HL-60 (cell line): ENCODE measurements around the gene LRRC7.

Source experiments
- GABPA ChIP-seq: IDR thresholded peaks from 2 replicates; pipeline ENCODE4 v1.6.1; 2012; ENCODE audit warnings: low read depth
- POLR2AphosphoS5 ChIP-seq: IDR thresholded peaks from 2 replicates; pipeline ENCODE4 v1.6.1; 2012; ENCODE audit warnings: low read depth
- SPI1 ChIP-seq: IDR thresholded peaks from 2 replicates; pipeline ENCODE4 v1.6.1; 2012; ENCODE audit warnings: low read depth, mild to moderate bottlenecking, borderline replicate concordance
- TF ChIP-seq, protein P1 (sequence below): IDR thresholded peaks from one replicate; pipeline ENCODE4 v1.5.1; 2011; ENCODE audit warnings: low read length, control low read depth, inconsistent platforms; ENCODE audit not compliant: insufficient read depth
- TF ChIP-seq, protein P2 (sequence below): IDR thresholded peaks from 2 replicates; pipeline ENCODE4 v1.6.1; 2012; ENCODE audit warnings: low read depth; ENCODE audit not compliant: insufficient replicate concordance

DNA sequence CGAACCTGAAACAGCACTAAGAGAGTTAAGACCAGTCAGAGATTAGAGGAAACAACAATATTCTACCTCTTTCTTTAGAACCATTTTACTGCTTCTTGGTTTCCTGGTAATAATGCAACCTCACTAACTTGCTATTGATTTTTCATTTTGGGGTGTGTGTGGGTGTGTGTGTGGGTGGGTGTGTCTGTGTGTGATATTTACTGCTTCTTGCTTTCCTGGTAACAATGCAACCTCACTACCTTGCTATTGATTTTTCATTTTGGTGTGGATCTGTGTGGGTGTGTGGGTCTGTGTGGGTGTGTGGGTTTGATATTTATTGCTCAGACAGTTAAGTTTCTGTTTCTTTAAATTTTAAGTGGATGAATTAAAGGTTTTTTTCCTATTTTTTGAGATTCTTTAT, 208.8 kb downstream of the LRRC7 start:
- TF ChIP-seq, protein P1, sequence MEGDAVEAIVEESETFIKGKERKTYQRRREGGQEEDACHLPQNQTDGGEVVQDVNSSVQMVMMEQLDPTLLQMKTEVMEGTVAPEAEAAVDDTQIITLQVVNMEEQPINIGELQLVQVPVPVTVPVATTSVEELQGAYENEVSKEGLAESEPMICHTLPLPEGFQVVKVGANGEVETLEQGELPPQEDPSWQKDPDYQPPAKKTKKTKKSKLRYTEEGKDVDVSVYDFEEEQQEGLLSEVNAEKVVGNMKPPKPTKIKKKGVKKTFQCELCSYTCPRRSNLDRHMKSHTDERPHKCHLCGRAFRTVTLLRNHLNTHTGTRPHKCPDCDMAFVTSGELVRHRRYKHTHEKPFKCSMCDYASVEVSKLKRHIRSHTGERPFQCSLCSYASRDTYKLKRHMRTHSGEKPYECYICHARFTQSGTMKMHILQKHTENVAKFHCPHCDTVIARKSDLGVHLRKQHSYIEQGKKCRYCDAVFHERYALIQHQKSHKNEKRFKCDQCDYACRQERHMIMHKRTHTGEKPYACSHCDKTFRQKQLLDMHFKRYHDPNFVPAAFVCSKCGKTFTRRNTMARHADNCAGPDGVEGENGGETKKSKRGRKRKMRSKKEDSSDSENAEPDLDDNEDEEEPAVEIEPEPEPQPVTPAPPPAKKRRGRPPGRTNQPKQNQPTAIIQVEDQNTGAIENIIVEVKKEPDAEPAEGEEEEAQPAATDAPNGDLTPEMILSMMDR = no peak
- no peak for TF ChIP-seq POLR2AphosphoS5
- no peak for TF ChIP-seq SPI1
- TF ChIP-seq GABPA = no peak
- TF ChIP-seq, protein P2, sequence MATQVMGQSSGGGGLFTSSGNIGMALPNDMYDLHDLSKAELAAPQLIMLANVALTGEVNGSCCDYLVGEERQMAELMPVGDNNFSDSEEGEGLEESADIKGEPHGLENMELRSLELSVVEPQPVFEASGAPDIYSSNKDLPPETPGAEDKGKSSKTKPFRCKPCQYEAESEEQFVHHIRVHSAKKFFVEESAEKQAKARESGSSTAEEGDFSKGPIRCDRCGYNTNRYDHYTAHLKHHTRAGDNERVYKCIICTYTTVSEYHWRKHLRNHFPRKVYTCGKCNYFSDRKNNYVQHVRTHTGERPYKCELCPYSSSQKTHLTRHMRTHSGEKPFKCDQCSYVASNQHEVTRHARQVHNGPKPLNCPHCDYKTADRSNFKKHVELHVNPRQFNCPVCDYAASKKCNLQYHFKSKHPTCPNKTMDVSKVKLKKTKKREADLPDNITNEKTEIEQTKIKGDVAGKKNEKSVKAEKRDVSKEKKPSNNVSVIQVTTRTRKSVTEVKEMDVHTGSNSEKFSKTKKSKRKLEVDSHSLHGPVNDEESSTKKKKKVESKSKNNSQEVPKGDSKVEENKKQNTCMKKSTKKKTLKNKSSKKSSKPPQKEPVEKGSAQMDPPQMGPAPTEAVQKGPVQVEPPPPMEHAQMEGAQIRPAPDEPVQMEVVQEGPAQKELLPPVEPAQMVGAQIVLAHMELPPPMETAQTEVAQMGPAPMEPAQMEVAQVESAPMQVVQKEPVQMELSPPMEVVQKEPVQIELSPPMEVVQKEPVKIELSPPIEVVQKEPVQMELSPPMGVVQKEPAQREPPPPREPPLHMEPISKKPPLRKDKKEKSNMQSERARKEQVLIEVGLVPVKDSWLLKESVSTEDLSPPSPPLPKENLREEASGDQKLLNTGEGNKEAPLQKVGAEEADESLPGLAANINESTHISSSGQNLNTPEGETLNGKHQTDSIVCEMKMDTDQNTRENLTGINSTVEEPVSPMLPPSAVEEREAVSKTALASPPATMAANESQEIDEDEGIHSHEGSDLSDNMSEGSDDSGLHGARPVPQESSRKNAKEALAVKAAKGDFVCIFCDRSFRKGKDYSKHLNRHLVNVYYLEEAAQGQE = no peak
